HEK293 (cell line): ENCODE data around the gene SLC5A1.

Experiments
- ZNF558 ChIP-seq: fragments of 450-650 bp; formaldehyde crosslinking; IDR thresholded peaks from 2 replicates; pipeline ENCODE4 v1.5.1; 2016; ENCODE audit warnings: missing biosample characterization, missing genetic modification characterization
- ZNF560 ChIP-seq: fragments of 450-650 bp; formaldehyde crosslinking; IDR thresholded peaks from 2 replicates; pipeline ENCODE4 v1.5.1; 2017; ENCODE audit warnings: missing biosample characterization, missing genetic modification characterization, borderline replicate concordance
- TF ChIP-seq, protein P1 (sequence below): fragments of 450-650 bp; formaldehyde crosslinking; IDR thresholded peaks from 2 replicates; pipeline ENCODE4 v1.5.1; 2016; ENCODE audit warnings: missing biosample characterization, missing genetic modification characterization

DNA sequence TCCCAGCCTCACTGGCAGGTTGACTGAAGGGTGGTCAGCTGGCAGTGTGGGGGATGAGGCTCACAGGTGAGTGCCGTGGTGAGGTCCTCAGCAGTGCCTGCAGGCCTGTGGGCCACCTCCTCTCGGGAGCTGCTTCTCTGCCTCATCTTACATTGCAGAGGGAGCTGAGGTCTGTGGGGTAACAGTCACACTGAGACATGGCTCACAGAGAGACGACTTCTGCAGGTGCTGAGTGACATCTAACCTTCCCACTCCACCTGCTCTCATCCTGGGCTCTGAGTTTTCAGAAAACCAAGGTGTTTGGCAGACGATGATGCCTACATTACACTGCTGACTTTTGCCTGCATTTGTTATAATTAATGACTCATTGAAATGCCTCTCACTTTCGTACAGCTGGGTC is 8.8 kb upstream of the SLC5A1 start:
- no peak for TF ChIP-seq ZNF560
- TF ChIP-seq, protein P1, sequence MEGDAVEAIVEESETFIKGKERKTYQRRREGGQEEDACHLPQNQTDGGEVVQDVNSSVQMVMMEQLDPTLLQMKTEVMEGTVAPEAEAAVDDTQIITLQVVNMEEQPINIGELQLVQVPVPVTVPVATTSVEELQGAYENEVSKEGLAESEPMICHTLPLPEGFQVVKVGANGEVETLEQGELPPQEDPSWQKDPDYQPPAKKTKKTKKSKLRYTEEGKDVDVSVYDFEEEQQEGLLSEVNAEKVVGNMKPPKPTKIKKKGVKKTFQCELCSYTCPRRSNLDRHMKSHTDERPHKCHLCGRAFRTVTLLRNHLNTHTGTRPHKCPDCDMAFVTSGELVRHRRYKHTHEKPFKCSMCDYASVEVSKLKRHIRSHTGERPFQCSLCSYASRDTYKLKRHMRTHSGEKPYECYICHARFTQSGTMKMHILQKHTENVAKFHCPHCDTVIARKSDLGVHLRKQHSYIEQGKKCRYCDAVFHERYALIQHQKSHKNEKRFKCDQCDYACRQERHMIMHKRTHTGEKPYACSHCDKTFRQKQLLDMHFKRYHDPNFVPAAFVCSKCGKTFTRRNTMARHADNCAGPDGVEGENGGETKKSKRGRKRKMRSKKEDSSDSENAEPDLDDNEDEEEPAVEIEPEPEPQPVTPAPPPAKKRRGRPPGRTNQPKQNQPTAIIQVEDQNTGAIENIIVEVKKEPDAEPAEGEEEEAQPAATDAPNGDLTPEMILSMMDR (tag by site-specific recombination), result no peak
- no peak for TF ChIP-seq ZNF558 (tag by site-specific recombination)
